OCI-LY1 (cell line): ENCODE measurements around the gene ZIC4.

Source experiments
- H2AFZ ChIP-seq: fragments of 200-600 bp; sonication (generic), shearing (Covaris generic); 2 replicates; pipeline ENCODE4 v1.6.0; 2014; ENCODE audit warnings: antibody characterized with exemption, mild to moderate bottlenecking, low read length
- H3F3A ChIP-seq: fragments of 200-600 bp; sonication (generic), shearing (Covaris generic); 2 replicates; pipeline ENCODE4 v1.6.0; 2014; ENCODE audit warnings: mild to moderate bottlenecking, antibody characterized with exemption, low read length, moderate library complexity; ENCODE audit not compliant: insufficient read depth
- H3K27ac ChIP-seq: fragments of 200-600 bp; sonication (generic); 2 replicates; pipeline ENCODE4 v1.5.1; 2014; ENCODE audit warnings: low read length, mixed run types, mild to moderate bottlenecking, low read depth; ENCODE audit not compliant: poor library complexity, severe bottlenecking
- H3K27me3 ChIP-seq: fragments of 200-600 bp; sonication (generic); 2 replicates; pipeline ENCODE4 v1.6.0; 2014; ENCODE audit warnings: antibody characterized with exemption, mild to moderate bottlenecking, low read length, moderate library complexity; ENCODE audit not compliant: insufficient read depth
- H3K36me3 ChIP-seq: fragments of 200-600 bp; sonication (generic); 2 replicates; pipeline ENCODE4 v1.6.1; 2014; ENCODE audit warnings: mild to moderate bottlenecking, antibody characterized with exemption, low read length, moderate library complexity, mixed read lengths; ENCODE audit not compliant: insufficient read depth
- H3K4me1 ChIP-seq: fragments of 200-600 bp; sonication (generic); 2 replicates; pipeline ENCODE4 v1.5.1; 2014; ENCODE audit warnings: mild to moderate bottlenecking, low read length, moderate library complexity; ENCODE audit not compliant: insufficient read depth, severe bottlenecking
- H3K4me2 ChIP-seq: fragments of 200-600 bp; sonication (generic), shearing (Covaris generic); 2 replicates; pipeline ENCODE4 v1.6.1; 2014; ENCODE audit warnings: low read length
- H3K4me3 ChIP-seq: fragments of 200-600 bp; sonication (generic); 2 replicates; pipeline ENCODE4 v1.5.1; 2014; ENCODE audit warnings: low read length, low read depth, mild to moderate bottlenecking, mixed read lengths; ENCODE audit not compliant: poor library complexity, severe bottlenecking
- H3K79me2 ChIP-seq: fragments of 200-600 bp; shearing (Covaris generic); 2 replicates; pipeline ENCODE4 v1.6.1; 2016; ENCODE audit warnings: mixed run types, low read length, mixed read lengths; ENCODE audit not compliant: insufficient read depth
- H3K9ac ChIP-seq: fragments of 200-600 bp; sonication (generic), shearing (Covaris generic); 2 replicates; pipeline ENCODE4 v1.6.1; 2014; ENCODE audit warnings: mild to moderate bottlenecking, low read length, mixed read lengths
- H3K9me2 ChIP-seq: fragments of 200-600 bp; sonication (generic), shearing (Covaris generic); 2 replicates; pipeline ENCODE4 v1.6.1; 2014; ENCODE audit warnings: low read depth, mild to moderate bottlenecking, low read length, mixed read lengths
- H3K9me3 ChIP-seq: fragments of 200-600 bp; shearing (Covaris generic); 2 replicates; pipeline ENCODE4 v1.6.1; 2014; ENCODE audit warnings: low read length, mixed read lengths
- H4K20me1 ChIP-seq: fragments of 200-600 bp; sonication (generic), shearing (Covaris generic); 2 replicates; pipeline ENCODE4 v1.6.0; 2016; ENCODE audit warnings: mild to moderate bottlenecking, low read length; ENCODE audit not compliant: insufficient read depth
- EZH2 ChIP-seq: fragments of 200-600 bp; sonication (generic), shearing (Covaris generic); IDR thresholded peaks from 2 replicates; pipeline ENCODE4 v1.8.0; 2017; ENCODE audit warnings: borderline replicate concordance, mixed run types, mild to moderate bottlenecking, antibody characterized with exemption, low read length, moderate library complexity, mixed read lengths
- TF ChIP-seq, protein P1 (sequence below): fragments of 200-600 bp; sonication (generic), shearing (Covaris generic); IDR thresholded peaks from 2 replicates; pipeline ENCODE4 v1.5.1; 2017; ENCODE audit warnings: mild to moderate bottlenecking, antibody characterized with exemption, low read length, moderate library complexity, mixed read lengths

The ZIC4 gene

DNA sequence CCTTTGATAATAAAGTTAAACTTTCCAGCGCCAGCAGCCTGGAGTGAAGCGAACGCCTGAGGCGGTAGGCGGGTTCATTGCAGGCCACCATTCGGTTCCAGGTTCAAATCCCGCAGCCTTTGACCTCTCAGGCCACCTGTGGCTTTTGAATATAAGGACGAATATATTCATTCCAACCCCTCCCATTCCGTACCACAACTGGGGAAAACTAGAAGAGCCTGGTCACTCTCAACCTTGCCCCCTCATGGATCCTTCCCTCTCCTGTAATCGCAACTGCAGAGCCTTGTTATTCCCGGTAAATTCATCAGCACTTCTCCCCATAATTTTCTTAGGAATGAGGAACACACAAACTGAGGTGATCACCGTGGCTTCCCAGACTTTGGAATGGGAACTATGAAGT lies 35.2 kb downstream of the ZIC4 start:
- Histone ChIP-seq H3K4me1 (no peaks in the 10 kb centered on the region), H2AFZ (no peak overlapping the region), H3K27me3 (no peaks in the 10 kb centered on the region), H3K4me2 (no peak overlapping the region), H3F3A (no peaks in the 10 kb centered on the region), H3K27ac (no peak overlapping the region), H3K9me3 (no peaks in the 10 kb centered on the region), H3K9me2 (no peaks in the 10 kb centered on the region), H4K20me1 (no peaks in the 10 kb centered on the region), H3K79me2 (no peaks in the 10 kb centered on the region), H3K4me3 (no peak overlapping the region), H3K9ac (no peak overlapping the region), H3K36me3 (no peaks in the 10 kb centered on the region)
- no peak for TF ChIP-seq EZH2
- TF ChIP-seq, protein P1, sequence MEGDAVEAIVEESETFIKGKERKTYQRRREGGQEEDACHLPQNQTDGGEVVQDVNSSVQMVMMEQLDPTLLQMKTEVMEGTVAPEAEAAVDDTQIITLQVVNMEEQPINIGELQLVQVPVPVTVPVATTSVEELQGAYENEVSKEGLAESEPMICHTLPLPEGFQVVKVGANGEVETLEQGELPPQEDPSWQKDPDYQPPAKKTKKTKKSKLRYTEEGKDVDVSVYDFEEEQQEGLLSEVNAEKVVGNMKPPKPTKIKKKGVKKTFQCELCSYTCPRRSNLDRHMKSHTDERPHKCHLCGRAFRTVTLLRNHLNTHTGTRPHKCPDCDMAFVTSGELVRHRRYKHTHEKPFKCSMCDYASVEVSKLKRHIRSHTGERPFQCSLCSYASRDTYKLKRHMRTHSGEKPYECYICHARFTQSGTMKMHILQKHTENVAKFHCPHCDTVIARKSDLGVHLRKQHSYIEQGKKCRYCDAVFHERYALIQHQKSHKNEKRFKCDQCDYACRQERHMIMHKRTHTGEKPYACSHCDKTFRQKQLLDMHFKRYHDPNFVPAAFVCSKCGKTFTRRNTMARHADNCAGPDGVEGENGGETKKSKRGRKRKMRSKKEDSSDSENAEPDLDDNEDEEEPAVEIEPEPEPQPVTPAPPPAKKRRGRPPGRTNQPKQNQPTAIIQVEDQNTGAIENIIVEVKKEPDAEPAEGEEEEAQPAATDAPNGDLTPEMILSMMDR = no peak

DNA sequence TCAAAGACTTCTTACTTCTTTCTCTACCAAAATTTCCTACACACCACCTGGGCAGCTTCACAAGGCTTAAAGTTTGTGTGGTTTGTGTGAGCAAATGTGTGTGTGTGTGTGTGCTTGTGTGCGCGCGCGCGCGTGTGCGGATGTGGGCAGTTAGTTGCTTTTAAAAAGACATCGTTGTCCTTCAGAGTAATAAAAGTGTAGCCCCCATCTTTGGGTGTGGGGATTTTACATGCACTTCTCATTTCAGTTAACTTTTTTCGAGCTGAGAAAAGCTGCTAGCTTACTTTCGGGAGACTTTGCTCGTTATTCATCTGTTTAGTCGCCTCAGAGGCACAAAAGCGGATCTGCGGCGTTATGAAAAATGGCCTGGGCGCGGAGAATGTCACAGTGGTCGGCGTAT lies 36.0 kb downstream of the ZIC4 start:
- Histone ChIP-seq H3K4me3 (no peak overlapping the region), H3K36me3 (no peaks in the 10 kb centered on the region), H3K4me2 (no peak overlapping the region)

DNA sequence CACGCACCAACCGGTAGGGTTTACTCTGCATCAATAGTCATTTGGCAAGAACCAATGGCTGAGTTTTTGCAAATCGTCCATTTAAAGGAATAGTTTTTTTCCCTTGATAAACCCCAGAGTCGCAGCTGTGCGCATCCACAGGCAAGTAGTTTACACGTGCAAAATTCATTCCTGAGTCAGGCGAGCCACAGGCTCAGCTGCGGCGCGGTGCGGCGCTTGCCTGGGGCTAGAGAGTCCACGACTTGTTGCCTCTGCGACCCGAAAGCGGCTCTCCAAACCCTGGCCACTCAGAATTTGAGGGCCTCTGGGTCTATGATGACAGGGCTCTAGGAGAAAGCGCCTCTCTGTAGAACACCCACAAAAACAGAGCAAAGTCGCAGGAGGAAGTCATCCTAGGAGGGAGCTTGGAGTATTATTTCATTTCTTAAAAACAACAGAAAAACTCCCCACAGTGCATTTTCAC lies 36.7 kb downstream of the ZIC4 start:
- H3K36me3 ChIP-seq = no peaks in the 10 kb centered on the region
- no peak overlapping the region for H3K4me3 ChIP-seq
- H3K27me3 ChIP-seq = no peaks in the 10 kb centered on the region
- H3K4me1 ChIP-seq = no peaks in the 10 kb centered on the region
- no peaks in the 10 kb centered on the region for H3K9me2 ChIP-seq
- no peak overlapping the region for H3K4me2 ChIP-seq
- no peak overlapping the region for H2AFZ ChIP-seq
- no peaks in the 10 kb centered on the region for H4K20me1 ChIP-seq
- no peak overlapping the region for H3K9ac ChIP-seq
- no peak for TF ChIP-seq EZH2
- no peaks in the 10 kb centered on the region for H3K79me2 ChIP-seq
- H3K27ac ChIP-seq = no peak overlapping the region
- no peaks in the 10 kb centered on the region for H3F3A ChIP-seq
- no peaks in the 10 kb centered on the region for H3K9me3 ChIP-seq

More for the DNA sequence above, 36.0 kb downstream of the ZIC4 start:
- Histone ChIP-seq H3K27ac (no peak overlapping the region), H4K20me1 (no peaks in the 10 kb centered on the region), H2AFZ (no peak overlapping the region), H3K27me3 (no peaks in the 10 kb centered on the region), H3K9ac (no peak overlapping the region), H3K79me2 (no peaks in the 10 kb centered on the region), H3K9me3 (no peaks in the 10 kb centered on the region), H3K9me2 (no peaks in the 10 kb centered on the region), H3K4me1 (no peaks in the 10 kb centered on the region), H3F3A (no peaks in the 10 kb centered on the region)
- TF ChIP-seq, protein P1 = no peak
- no peak for TF ChIP-seq EZH2

DNA sequence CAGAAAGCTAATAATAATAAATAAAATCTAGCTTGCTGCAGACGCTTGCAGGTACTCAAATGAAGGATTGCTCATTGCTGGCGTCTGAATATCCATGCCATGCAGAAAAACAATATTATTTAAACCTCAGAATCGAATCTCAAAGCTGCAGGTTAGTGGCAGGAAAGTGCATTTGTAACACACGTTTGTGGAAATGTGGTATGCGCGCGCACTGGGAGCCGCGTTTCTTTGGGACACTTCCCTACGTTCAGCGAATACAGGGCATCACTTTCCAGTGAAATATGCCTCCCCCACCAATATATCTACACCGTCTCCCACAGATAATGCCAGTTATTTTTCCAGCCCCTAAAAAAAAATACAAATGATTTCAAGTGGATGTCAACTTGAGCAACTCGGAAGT lies 37.1 kb downstream of the ZIC4 start:
- no peaks in the 10 kb centered on the region for H3K9me2 ChIP-seq
- no peak overlapping the region for H3K4me3 ChIP-seq
- H2AFZ ChIP-seq = no peak overlapping the region
- no peak overlapping the region for H3K27ac ChIP-seq
- TF ChIP-seq, protein P1 = no peak
- TF ChIP-seq EZH2 = no peak
- H3K36me3 ChIP-seq = no peaks in the 10 kb centered on the region
- no peaks in the 10 kb centered on the region for H3K9me3 ChIP-seq
- H3K79me2 ChIP-seq = no peaks in the 10 kb centered on the region
- H3F3A ChIP-seq = no peaks in the 10 kb centered on the region
- no peak overlapping the region for H3K9ac ChIP-seq
- no peaks in the 10 kb centered on the region for H4K20me1 ChIP-seq
- H3K27me3 ChIP-seq = no peaks in the 10 kb centered on the region
- no peaks in the 10 kb centered on the region for H3K4me1 ChIP-seq
- H3K4me2 ChIP-seq = no peak overlapping the region
